Neuronal stem cell (in vitro differentiated cells): ENCODE results near the gene COL5A2.

Source experiments
- DNase-seq: peaks from one replicate; pipeline ENCODE4 v3.0.0-alpha.2; 2013; ENCODE audit warnings: low spot score
- H2AFZ ChIP-seq: one replicate; pipeline ENCODE4 v1.6.1; 2013; ENCODE audit warnings: mild to moderate bottlenecking, low read length, inconsistent platforms
- H2AK5ac ChIP-seq: 2 replicates; pipeline ENCODE4 v1.6.1; 2013; ENCODE audit warnings: low read depth, mild to moderate bottlenecking, inconsistent platforms, low read length, moderate library complexity, mixed read lengths
- H2BK120ac ChIP-seq: 2 replicates; pipeline ENCODE4 v1.6.1; 2013; ENCODE audit warnings: low read depth, mild to moderate bottlenecking, inconsistent platforms, low read length, moderate library complexity, mixed read lengths
- H2BK12ac ChIP-seq: one replicate; pipeline ENCODE4 v1.6.1; 2013; ENCODE audit warnings: low read length, inconsistent platforms
- H2BK15ac ChIP-seq: 2 replicates; pipeline ENCODE4 v1.6.1; 2013; ENCODE audit warnings: mild to moderate bottlenecking, low read length, inconsistent platforms, mixed read lengths
- H2BK5ac ChIP-seq: one replicate; pipeline ENCODE4 v1.6.1; 2013; ENCODE audit warnings: inconsistent platforms, mild to moderate bottlenecking, low read length, moderate library complexity
- H3K14ac ChIP-seq: one replicate; pipeline ENCODE4 v1.6.1; 2013; ENCODE audit warnings: low read length, inconsistent platforms
- H3K18ac ChIP-seq: 2 replicates; pipeline ENCODE4 v1.6.1; 2013; ENCODE audit warnings: low read length, inconsistent platforms
- H3K23ac ChIP-seq: 2 replicates; pipeline ENCODE4 v1.6.1; 2013; ENCODE audit warnings: low read depth, mild to moderate bottlenecking, mixed read lengths, low read length, inconsistent platforms; ENCODE audit not compliant: poor library complexity
- H3K27ac ChIP-seq: replicated peaks from 3 replicates; pipeline ENCODE4 v1.5.1; 2013; ENCODE audit warnings: low read length, inconsistent platforms
- H3K27me3 ChIP-seq, 3 experiments: 2 replicates each; pipeline ENCODE4 v1.6.1; 2013; ENCODE audit warnings: low read length in 3 of 3, mild to moderate bottlenecking in 2 of 3, inconsistent platforms in 1 of 3, low read depth in 1 of 3, mixed read lengths in 1 of 3, moderate library complexity in 1 of 3; ENCODE audit not compliant: control insufficient read depth in 3 of 3, insufficient read depth in 3 of 3
- H3K36me3 ChIP-seq, 2 donors: replicated peaks in 1 of 2; 2 replicates each; pipeline ENCODE4 v1.6.1; 2013; ENCODE audit warnings: low read length in 2 of 2; ENCODE audit not compliant: control insufficient read depth in 2 of 2, insufficient read depth in 2 of 2
- H3K4ac ChIP-seq: 2 replicates; pipeline ENCODE4 v1.6.1; 2013; ENCODE audit warnings: inconsistent platforms, mild to moderate bottlenecking, low read length, moderate library complexity
- H3K4me1 ChIP-seq, 2 donors: 1 replicate in 1 of 2; 2 replicates in 1 of 2; pipeline ENCODE4 v1.6.1; 2013; ENCODE audit warnings: low read length in 2 of 2, low read depth in 1 of 2; ENCODE audit not compliant: control insufficient read depth in 2 of 2, insufficient read depth in 1 of 2
- H3K4me2 ChIP-seq: one replicate; pipeline ENCODE4 v1.6.1; 2013; ENCODE audit warnings: mild to moderate bottlenecking, low read length, inconsistent platforms; ENCODE audit not compliant: insufficient read depth, poor library complexity, severe bottlenecking
- H3K4me3 ChIP-seq, 2 donors: 2 replicates each; pipeline ENCODE4 v1.5.1; 2013; ENCODE audit warnings: low read length in 2 of 2, mild to moderate bottlenecking in 2 of 2, inconsistent platforms in 1 of 2, moderate library complexity in 1 of 2
- H3K79me1 ChIP-seq: one replicate; pipeline ENCODE4 v1.6.1; 2013; ENCODE audit warnings: low read depth, mild to moderate bottlenecking, inconsistent platforms, low read length, moderate library complexity
- H3K9ac ChIP-seq: one replicate; pipeline ENCODE4 v1.6.1; 2013; ENCODE audit warnings: mild to moderate bottlenecking, low read depth, low read length, inconsistent platforms; ENCODE audit not compliant: poor library complexity
- H3K9me3 ChIP-seq, 2 donors: replicated peaks in 1 of 2; 2 replicates each; pipeline versions ENCODE3 to v1.6.1; 2013; ENCODE audit warnings: low read length in 2 of 2, mild to moderate bottlenecking in 2 of 2, inconsistent platforms in 1 of 2, low read depth in 1 of 2, mixed read lengths in 1 of 2, moderate library complexity in 1 of 2; ENCODE audit not compliant: control insufficient read depth in 2 of 2, insufficient read depth in 1 of 2
- H4K8ac ChIP-seq: one replicate; pipeline ENCODE4 v1.6.1; 2013; ENCODE audit warnings: low read depth, mild to moderate bottlenecking, inconsistent platforms, low read length, moderate library complexity
- H4K91ac ChIP-seq: one replicate; pipeline ENCODE4 v1.6.1; 2013; ENCODE audit warnings: low read length, low read depth, mild to moderate bottlenecking, inconsistent platforms; ENCODE audit not compliant: poor library complexity
- WGBS, 2 donors: extraction: QIAGEN DNeasy Blood & Tissue Kit; methylation state at CpG; one replicate each; pipeline ENCODE4 v1.1.7; 2013; ENCODE audit warnings: missing lambda C conversion rate in 2 of 2, mixed read lengths in 1 of 2; ENCODE audit not compliant: insufficient read length in 2 of 2, insufficient replicate concordance in 1 of 2; ENCODE audit errors: extremely low coverage in 2 of 2; 5-methylcytosine and 5-hydroxymethylcytosine counted together

The COL5A2 gene

DNA sequence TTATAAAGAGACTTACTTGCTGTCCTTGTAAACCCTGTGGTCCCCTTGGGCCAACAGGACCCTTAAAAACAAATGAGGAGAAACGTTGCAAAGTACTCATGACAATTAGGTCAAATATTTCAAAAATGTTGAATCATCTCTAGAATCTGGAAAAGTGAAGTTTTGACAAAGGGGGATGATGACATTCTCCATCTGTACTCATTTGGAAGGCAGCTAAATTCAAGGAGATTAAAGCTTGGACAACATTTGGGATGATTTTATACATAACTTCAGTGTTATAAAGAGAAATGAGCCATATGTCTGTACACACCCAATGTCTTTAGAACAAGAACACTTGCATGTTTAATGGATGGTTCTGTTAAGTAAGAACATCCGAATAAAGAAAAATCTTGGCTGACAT lies 92.9 kb downstream of the COL5A2 start:
- H3K79me1 ChIP-seq = no peaks in the 10 kb centered on the region
- no peak overlapping the region for H2BK120ac ChIP-seq
- no CpG with 5 or more reads among the region's 2 CpGs for WGBS, 2 donors
- no peaks in the 10 kb centered on the region for H3K4me1 ChIP-seq
- no peak overlapping the region for H2BK12ac ChIP-seq
- no peaks in the 10 kb centered on the region for H3K9me3 ChIP-seq
- H2AK5ac ChIP-seq = no peak overlapping the region
- H3K18ac ChIP-seq = no peak overlapping the region
- no peaks in the 10 kb centered on the region for H3K27me3 ChIP-seq
- H4K91ac ChIP-seq = no peak overlapping the region
- H3K4me2 ChIP-seq = no peak overlapping the region
- peaks cover 0 to 4% of the 10 kb centered on the region in 2 donors for H3K36me3 ChIP-seq
- H2BK15ac ChIP-seq = no peak overlapping the region
- H3K14ac ChIP-seq = no peak overlapping the region
- no peak overlapping the region for H3K27ac ChIP-seq
- H3K4me3 ChIP-seq = no peak overlapping the region
- H3K4ac ChIP-seq = no peak overlapping the region
- H2BK5ac ChIP-seq = no peak overlapping the region
- no peak overlapping the region for H3K23ac ChIP-seq
- no peak overlapping the region for H4K8ac ChIP-seq
- no peak overlapping the region for H3K9ac ChIP-seq
- DNase-seq = no peak
- no peak overlapping the region for H2AFZ ChIP-seq

DNA sequence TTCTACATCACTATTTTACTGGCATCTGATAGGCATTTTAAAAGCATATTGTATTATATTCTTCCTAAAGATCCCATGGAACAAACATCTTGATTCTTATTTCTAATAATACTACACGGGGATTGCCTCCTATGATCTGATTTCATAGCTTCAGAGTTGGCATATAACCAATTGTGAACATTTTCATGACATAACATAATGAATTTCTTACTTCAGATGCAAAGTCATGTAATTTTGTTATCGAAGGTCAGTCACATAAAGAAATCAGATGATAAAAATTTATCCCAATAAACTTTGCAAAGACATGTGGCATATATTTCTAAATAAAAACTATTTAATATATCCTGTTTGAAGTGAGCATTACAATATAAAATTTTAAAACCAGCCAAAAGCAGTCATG lies 93.3 kb downstream of the COL5A2 start:
- Histone ChIP-seq H3K4me2 (no peak overlapping the region), H3K14ac (no peak overlapping the region), H2BK120ac (no peak overlapping the region), H3K27ac (no peak overlapping the region), H2AFZ (no peak overlapping the region), H2AK5ac (no peak overlapping the region), H3K23ac (no peak overlapping the region), H3K9me3 (no peaks in the 10 kb centered on the region), H4K91ac (no peak overlapping the region), H2BK15ac (no peak overlapping the region), H3K4me3 (no peak overlapping the region), H3K9ac (no peak overlapping the region), H3K18ac (no peak overlapping the region), H2BK5ac (no peak overlapping the region), H3K36me3 (peaks cover 0 to 4% of the 10 kb centered on the region in 2 donors), H4K8ac (no peak overlapping the region), H3K79me1 (no peaks in the 10 kb centered on the region), H3K4me1 (no peaks in the 10 kb centered on the region), H3K27me3 (no peaks in the 10 kb centered on the region), H3K4ac (no peak overlapping the region), H2BK12ac (no peak overlapping the region)
- DNase-seq = no peak
- no CpG with 5 or more reads among the region's 2 CpGs for WGBS, 2 donors

GRCh38 chr2:189083606-189084005 lies 96.0 kb downstream of the COL5A2 start:
- Histone ChIP-seq H4K91ac (no peak overlapping the region), H2AFZ (no peak overlapping the region), H3K79me1 (no peaks in the 10 kb centered on the region), H2BK120ac (no peak overlapping the region), H2BK12ac (no peak overlapping the region), H2AK5ac (no peak overlapping the region), H3K36me3 (peaks cover 0 to 7% of the 10 kb centered on the region in 2 donors), H3K4ac (no peak overlapping the region), H3K9me3 (no peaks in the 10 kb centered on the region), H3K18ac (no peak overlapping the region), H3K4me2 (no peak overlapping the region), H4K8ac (no peak overlapping the region), H3K9ac (no peak overlapping the region), H3K27me3 (no peaks in the 10 kb centered on the region), H3K14ac (no peak overlapping the region), H3K27ac (no peak overlapping the region), H2BK5ac (no peak overlapping the region), H3K23ac (no peak overlapping the region), H3K4me3 (no peak overlapping the region), H3K4me1 (no peaks in the 10 kb centered on the region), H2BK15ac (no peak overlapping the region)
- WGBS, 2 donors = no CpG with 5 or more reads among the region's 3 CpGs
- no peak for DNase-seq

- DNase-seq = no peak
- H3K27ac ChIP-seq = no peak overlapping the region
- no CpG with 5 or more reads among the region's 2 CpGs for WGBS, 2 donors
Measured at GRCh38 chr2:189083106-189083505, 96.5 kb downstream of the COL5A2 start.

More at GRCh38 chr2:189083106-189083505, 96.5 kb downstream of the COL5A2 start:
- Histone ChIP-seq H3K79me1 (no peaks in the 10 kb centered on the region), H2BK5ac (no peak overlapping the region), H3K14ac (no peak overlapping the region), H3K4me3 (no peak overlapping the region), H2AK5ac (no peak overlapping the region), H2AFZ (no peak overlapping the region), H3K18ac (no peak overlapping the region), H3K4me2 (no peak overlapping the region), H4K91ac (no peak overlapping the region), H3K9me3 (no peaks in the 10 kb centered on the region), H4K8ac (no peak overlapping the region), H3K27me3 (no peaks in the 10 kb centered on the region), H3K4ac (no peak overlapping the region), H3K36me3 (peaks cover 0 to 7% of the 10 kb centered on the region in 2 donors), H2BK12ac (no peak overlapping the region), H2BK120ac (no peak overlapping the region), H3K23ac (no peak overlapping the region), H3K9ac (no peak overlapping the region), H3K4me1 (no peaks in the 10 kb centered on the region), H2BK15ac (no peak overlapping the region)
